SK-N-SH (cell line): ENCODE measurements around the gene PPIB. TPM values are rescaled to one million over a fixed set of nuclear protein-coding genes. Genes with fewer than 3 reads are reported as not detected.

Experiments
- CTCF ChIA-PET: fragments of 300-600, 350-600 bp; formaldehyde crosslinking; extraction: SDS; loops from one replicate; lab custom pipeline; 2021; lab: Yijun Ruan, JAX
- POLR2A ChIA-PET: fragments of 350-600 bp; sonication (Branson Sonifier 250); formaldehyde crosslinking; extraction: SDS; loops from one replicate; lab custom pipeline; 2020; ENCODE audit warnings: antibody characterized with exemption, inconsistent platforms; lab: Yijun Ruan, JAX
- DNase-seq: peaks from one replicate; pipeline ENCODE4 v3.0.0; 2012
- H2AFZ ChIP-seq: fragments of 200-600 bp; sonication (generic); 2 replicates; pipeline ENCODE4 v1.8.1; 2016; ENCODE audit warnings: antibody characterized with exemption, mild to moderate bottlenecking, low read depth
- H3F3A ChIP-seq: fragments of 200-600 bp; sonication (generic); replicated peaks from 2 replicates; pipeline ENCODE3; 2016; ENCODE audit warnings: antibody characterized with exemption, mild to moderate bottlenecking; ENCODE audit not compliant: insufficient read depth
- H3K27ac ChIP-seq, 2 experiments: fragments of 200-500 bp in 1 of 2; fragments of 200-600 bp in 1 of 2; sonication (Bioruptor generic) in 1 of 2; sonication (generic), shearing (Covaris generic) in 1 of 2; 2 replicates each; pipeline versions ENCODE4 v1.5.1 to v1.6.1; 2014 to 2016; ENCODE audit warnings: low read depth in 2 of 2, inconsistent platforms in 1 of 2, low read length in 1 of 2, mild to moderate bottlenecking in 1 of 2, mixed read lengths in 1 of 2
- H3K27me3 ChIP-seq: fragments of 200-600 bp; sonication (generic), shearing (Covaris generic); 2 replicates; pipeline ENCODE4 v1.6.1; 2016; ENCODE audit warnings: mixed run types; ENCODE audit not compliant: insufficient read depth
- H3K36me3 ChIP-seq, 2 experiments: fragments of 200-500 bp in 1 of 2; fragments of 200-600 bp in 1 of 2; sonication (Bioruptor generic) in 1 of 2; sonication (generic) in 1 of 2; replicated peaks in 1 of 2; 2 replicates each; pipeline versions ENCODE3 to v1.5.1; 2014 to 2016; ENCODE audit warnings: low read length in 1 of 2, mild to moderate bottlenecking in 1 of 2; ENCODE audit not compliant: insufficient read depth in 2 of 2, control insufficient read depth in 1 of 2
- H3K4me1 ChIP-seq, 2 experiments: fragments of 200-500 bp in 1 of 2; fragments of 200-600 bp in 1 of 2; sonication (Bioruptor generic) in 1 of 2; sonication (generic), shearing (Covaris generic) in 1 of 2; 2 replicates each; pipeline versions ENCODE4 v1.5.1 to v1.6.1; 2014 to 2016; ENCODE audit warnings: low read depth in 1 of 2, low read length in 1 of 2, mixed run types in 1 of 2; ENCODE audit not compliant: insufficient read depth in 2 of 2, control insufficient read depth in 1 of 2
- H3K4me2 ChIP-seq: fragments of 200-600 bp; sonication (generic), shearing (Covaris generic); 2 replicates; pipeline ENCODE4 v1.6.1; 2017; ENCODE audit warnings: mixed run types
- H3K4me3 ChIP-seq, 2 experiments: fragments of 200-500 bp in 1 of 2; fragments of 200-600 bp in 1 of 2; sonication (Bioruptor generic) in 1 of 2; sonication (generic), shearing (Covaris generic) in 1 of 2; 2 replicates each; pipeline versions ENCODE4 v1.5.1 to v1.8.1; 2014 to 2016; ENCODE audit warnings: low read depth in 2 of 2, inconsistent platforms in 1 of 2, low read length in 1 of 2, mild to moderate bottlenecking in 1 of 2, mixed read lengths in 1 of 2, moderate library complexity in 1 of 2
- H3K79me2 ChIP-seq: fragments of 200-600 bp; sonication (generic); 2 replicates; pipeline ENCODE4 v1.8.1; 2017; ENCODE audit warnings: mild to moderate bottlenecking; ENCODE audit not compliant: insufficient read depth
- H3K9ac ChIP-seq: fragments of 200-600 bp; sonication (generic); 2 replicates; pipeline ENCODE4 v1.6.1; 2017; ENCODE audit warnings: mixed run types
- H3K9me2 ChIP-seq: fragments of 200-600 bp; sonication (generic); 2 replicates; pipeline ENCODE4 v1.6.1; 2017; ENCODE audit warnings: mixed run types
- H3K9me3 ChIP-seq: fragments of 200-600 bp; sonication (generic); 2 replicates; pipeline ENCODE4 v1.6.1; 2017; ENCODE audit warnings: mixed run types, mild to moderate bottlenecking, moderate library complexity
- H4K20me1 ChIP-seq: fragments of 200-600 bp; sonication (generic); 2 replicates; pipeline ENCODE4 v1.6.1; 2017; ENCODE audit warnings: mild to moderate bottlenecking, mixed run types; ENCODE audit not compliant: insufficient read depth
- EZH2phosphoT487 ChIP-seq: fragments of 200-600 bp; sonication (generic); IDR thresholded peaks from 2 replicates; pipeline ENCODE4 v1.6.1; 2017; ENCODE audit warnings: low read depth, mixed run types, mild to moderate bottlenecking, antibody characterized with exemption, moderate library complexity, borderline replicate concordance
- FOSL2 ChIP-seq: IDR thresholded peaks from 2 replicates; pipeline ENCODE4 v1.4.0; 2012; ENCODE audit warnings: low read depth, mild to moderate bottlenecking, moderate library complexity, borderline replicate concordance
- FOXJ3 ChIP-seq: sonication (generic); formaldehyde crosslinking; IDR thresholded peaks from 2 replicates; pipeline ENCODE4 v1.5.1; 2020; ENCODE audit warnings: mild to moderate bottlenecking, missing genetic modification reagents
- FOXM1 ChIP-seq: IDR thresholded peaks from 2 replicates; pipeline ENCODE4 v1.4.0; 2012; ENCODE audit warnings: low read depth, mild to moderate bottlenecking
- GATA2 ChIP-seq: sonication (generic); formaldehyde crosslinking; IDR thresholded peaks from 2 replicates; pipeline ENCODE4 v1.5.0; 2020; ENCODE audit warnings: mild to moderate bottlenecking, missing genetic modification reagents
- MEF2A ChIP-seq: IDR thresholded peaks from 2 replicates; pipeline ENCODE4 v1.4.0; 2012; ENCODE audit warnings: low read depth, borderline replicate concordance
- NFIC ChIP-seq: IDR thresholded peaks from 2 replicates; pipeline ENCODE4 v1.4.0; 2012; ENCODE audit warnings: borderline replicate concordance
- RAD21 ChIP-seq: IDR thresholded peaks from 2 replicates; pipeline ENCODE4 v1.6.1; 2012; ENCODE audit warnings: mild to moderate bottlenecking, low read length
- RCOR1 ChIP-seq: fragments of 150-350 bp; IDR thresholded peaks from 2 replicates; pipeline ENCODE4 v1.6.1; 2017; ENCODE audit warnings: antibody characterized with exemption, low read length
- REST ChIP-seq: IDR thresholded peaks from 2 replicates; pipeline ENCODE4 v1.6.1; 2012; ENCODE audit warnings: mild to moderate bottlenecking, low read depth, low read length, moderate library complexity
- RFX5 ChIP-seq: IDR thresholded peaks from 2 replicates; pipeline ENCODE4 v1.6.1; 2012; ENCODE audit warnings: mild to moderate bottlenecking, improper control_type of control experiment, low read length
- RXRA ChIP-seq: IDR thresholded peaks from 2 replicates; pipeline ENCODE4 v1.4.0; 2012; ENCODE audit warnings: low read depth, mild to moderate bottlenecking, borderline replicate concordance
- TAF1 ChIP-seq: IDR thresholded peaks from 2 replicates; pipeline ENCODE4 v1.6.1; 2012; ENCODE audit warnings: low read depth, mild to moderate bottlenecking, low read length, moderate library complexity, borderline replicate concordance
- USF1 ChIP-seq: IDR thresholded peaks from 2 replicates; pipeline ENCODE4 v1.4.0; 2012; ENCODE audit warnings: low read depth, borderline replicate concordance
- WGBS: methylation state at CpG from one replicate; pipeline ENCODE4 v1.1.6; 2017; ENCODE audit warnings: low lambda C conversion rate; 5-methylcytosine and 5-hydroxymethylcytosine counted together
- polyA plus RNA-seq, 3 experiments: library from polyadenylated mRNA; depleted of rRNA; stranded (reverse); fragments of >200 nt; gene quantifications; 2 replicates each; pipeline ENCODE4 v1.2.3, GENCODE V29; 2012
- TF ChIP-seq, protein P1 (sequence below): IDR thresholded peaks from 2 replicates; pipeline ENCODE4 v1.4.0; 2012; ENCODE audit warnings: low read depth
- TF ChIP-seq, protein P2 (sequence below): IDR thresholded peaks from 2 replicates; pipeline ENCODE4 v1.4.0; 2012; ENCODE audit warnings: low read depth, borderline replicate concordance

Gene PPIB
- polyA plus RNA-seq, 1 of the 3 experiments (the other 2 are of a cell fraction): 1,379 TPM

GRCh38 chr15:64148581-64148980 lies 14.2 kb downstream of the PPIB start:
- no peak overlapping the region for H3K27ac ChIP-seq
- H3K4me2 ChIP-seq: no peak overlapping the region
- no peak overlapping the region for H3K4me3 ChIP-seq
- H4K20me1 ChIP-seq: no peaks in the 10 kb centered on the region
- no peak overlapping the region for H3K9ac ChIP-seq
- no peaks in the 10 kb centered on the region for H3K27me3 ChIP-seq
- 83% methylated on average over 3 of the region's 3 CpGs for WGBS
- CTCF ChIA-PET: interaction anchor here (0.6 to 2.2 kb wide), 6 partner anchors 16 to 255 kb away, joined by 3 to 6 read pairs (median 4); no protein-coding TSS in a partner anchor
- no peak for DNase-seq
- no peaks in the 10 kb centered on the region for H3K79me2 ChIP-seq
- H2AFZ ChIP-seq: no peak overlapping the region
- peaks cover 19% of the 10 kb centered on the region for H3F3A ChIP-seq
- TF ChIP-seq, protein P1, sequence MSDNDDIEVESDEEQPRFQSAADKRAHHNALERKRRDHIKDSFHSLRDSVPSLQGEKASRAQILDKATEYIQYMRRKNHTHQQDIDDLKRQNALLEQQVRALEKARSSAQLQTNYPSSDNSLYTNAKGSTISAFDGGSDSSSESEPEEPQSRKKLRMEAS: no peak
- TF ChIP-seq FOXM1 (no peak), GATA2 (CRISPR knock-in tag) (no peak), FOXJ3 (CRISPR knock-in tag) (no peak), RFX5 (no peak), TAF1 (no peak), MEF2A (no peak), EZH2phosphoT487 (no peak), RAD21 (no peak), RXRA (no peak), FOSL2 (no peak)
- TF ChIP-seq, protein P2, sequence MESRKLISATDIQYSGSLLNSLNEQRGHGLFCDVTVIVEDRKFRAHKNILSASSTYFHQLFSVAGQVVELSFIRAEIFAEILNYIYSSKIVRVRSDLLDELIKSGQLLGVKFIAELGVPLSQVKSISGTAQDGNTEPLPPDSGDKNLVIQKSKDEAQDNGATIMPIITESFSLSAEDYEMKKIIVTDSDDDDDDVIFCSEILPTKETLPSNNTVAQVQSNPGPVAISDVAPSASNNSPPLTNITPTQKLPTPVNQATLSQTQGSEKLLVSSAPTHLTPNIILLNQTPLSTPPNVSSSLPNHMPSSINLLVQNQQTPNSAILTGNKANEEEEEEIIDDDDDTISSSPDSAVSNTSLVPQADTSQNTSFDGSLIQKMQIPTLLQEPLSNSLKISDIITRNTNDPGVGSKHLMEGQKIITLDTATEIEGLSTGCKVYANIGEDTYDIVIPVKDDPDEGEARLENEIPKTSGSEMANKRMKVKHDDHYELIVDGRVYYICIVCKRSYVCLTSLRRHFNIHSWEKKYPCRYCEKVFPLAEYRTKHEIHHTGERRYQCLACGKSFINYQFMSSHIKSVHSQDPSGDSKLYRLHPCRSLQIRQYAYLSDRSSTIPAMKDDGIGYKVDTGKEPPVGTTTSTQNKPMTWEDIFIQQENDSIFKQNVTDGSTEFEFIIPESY: no peak
- H3K36me3 ChIP-seq: peaks cover 0 to 12% of the 10 kb centered on the region in 2 experiments
- POLR2A ChIA-PET: interaction anchor here (1.8 kb wide), 1 partner anchor 12 kb away, joined by 5 read pairs; no protein-coding TSS in a partner anchor
- peaks cover 0 to 48% of the 10 kb centered on the region in 2 experiments; a peak in 2 of 4 replicates for H3K4me1 ChIP-seq
- no peaks in the 10 kb centered on the region for H3K9me3 ChIP-seq
- no peaks in the 10 kb centered on the region for H3K9me2 ChIP-seq

- H3K27ac ChIP-seq: no peak overlapping the region
- ChIA-PET CTCF (interaction anchor here (0.6 to 2.2 kb wide), 5 partner anchors 15 to 255 kb away, joined by 3 to 6 read pairs (median 4); partner anchors contain the start of gene PPIB), POLR2A (interaction anchor here (1.8 kb wide), 1 partner anchor 12 kb away, joined by 5 read pairs; no protein-coding TSS in a partner anchor)
- H3K4me3 ChIP-seq: no peak overlapping the region
- peaks cover 15% of the 10 kb centered on the region for H3F3A ChIP-seq
- peaks cover 0 to 16% of the 10 kb centered on the region in 2 experiments for H3K36me3 ChIP-seq
- H3K79me2 ChIP-seq: no peaks in the 10 kb centered on the region
- H4K20me1 ChIP-seq: no peaks in the 10 kb centered on the region
- TF ChIP-seq FOXM1 (no peak), TAF1 (no peak), NFIC (no peak), MEF2A (no peak), RCOR1 (no peak), RAD21 (no peak), RFX5 (no peak), USF1 (no peak), REST (no peak)
- WGBS: 85% methylated on average over 7 of the region's 7 CpGs
- H3K27me3 ChIP-seq: no peaks in the 10 kb centered on the region
- peaks cover 0 to 45% of the 10 kb centered on the region in 2 experiments; a peak in 2 of 4 replicates for H3K4me1 ChIP-seq
- H3K9me2 ChIP-seq: no peaks in the 10 kb centered on the region
- no peak overlapping the region for H3K9ac ChIP-seq
- DNase-seq: no peak
- H3K9me3 ChIP-seq: no peaks in the 10 kb centered on the region
- no peak overlapping the region for H2AFZ ChIP-seq
- H3K4me2 ChIP-seq: no peak overlapping the region
These were observed 14.7 kb downstream of the PPIB start for GRCh38 chr15:64148168-64148567.
